BJ (cell line): ENCODE measurements around the gene RNF151. TPM values are rescaled to one million over a fixed set of nuclear protein-coding genes. Genes with fewer than 3 reads are reported as not detected.
A peak's percentile ranks its signal among the peaks of the same experiment; 100 is the strongest.

ENCODE experiments used
- CTCF ChIA-PET: fragments of 350-600 bp; formaldehyde crosslinking; extraction: SDS; loops from one replicate; lab custom pipeline; 2021; ENCODE audit warnings: antibody characterized with exemption, inconsistent platforms; lab: Yijun Ruan, JAX
- POLR2A ChIA-PET: fragments of 300-600 bp; sonication (Branson Sonifier 250); formaldehyde crosslinking; extraction: SDS; loops from one replicate; lab custom pipeline; 2021; ENCODE audit warnings: antibody characterized with exemption; lab: Charles Lee
- DNase-seq: peaks from one replicate; pipeline ENCODE4 v3.0.0-alpha.2; 2011; ENCODE audit warnings: low read depth
- H3K27me3 ChIP-seq: 2 replicates; pipeline ENCODE4 v1.6.0; 2011; ENCODE audit warnings: low read length; ENCODE audit not compliant: control insufficient read depth, insufficient read depth
- H3K36me3 ChIP-seq: 2 replicates; pipeline ENCODE4 v1.5.1; 2011; ENCODE audit warnings: low read length; ENCODE audit not compliant: control insufficient read depth, insufficient read depth
- H3K4me3 ChIP-seq: 2 replicates; pipeline ENCODE4 v1.5.1; 2011; ENCODE audit warnings: low read depth, mild to moderate bottlenecking, control low read depth, low read length
- polyA plus RNA-seq: library from polyadenylated mRNA; depleted of rRNA; stranded (reverse); fragments of >200 nt; gene quantifications from 2 replicates; pipeline ENCODE4 v1.2.3, GENCODE V29; 2011
- TF ChIP-seq, protein P1 (sequence below): IDR thresholded peaks from 2 replicates; pipeline ENCODE4 v1.5.1; 2011; ENCODE audit warnings: low read depth, mild to moderate bottlenecking, control low read depth, inconsistent platforms, low read length, moderate library complexity; ENCODE audit not compliant: insufficient read depth

Gene RNF151
- polyA plus RNA-seq, 1 experiment, result not detected

DNA sequence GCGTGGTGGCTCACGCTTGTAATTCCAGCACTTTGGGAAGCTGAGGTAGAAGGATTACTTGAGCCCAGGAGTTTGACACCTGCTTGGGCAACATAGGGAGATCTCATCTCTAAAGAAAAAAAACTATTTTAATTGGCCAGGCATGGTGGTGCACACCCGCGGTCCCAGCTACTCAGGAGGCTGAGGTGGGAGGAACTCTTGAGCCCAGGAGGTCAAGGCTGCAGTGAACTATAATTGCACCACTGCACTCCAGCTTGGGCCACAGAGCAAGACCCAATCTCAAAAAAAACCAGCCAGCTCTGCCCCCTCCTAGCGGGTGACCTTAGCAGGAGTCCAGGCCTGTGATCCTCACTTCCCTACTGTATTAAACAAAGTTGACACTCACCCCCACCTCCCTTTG is 42.6 kb upstream of the RNF151 start:
- Histone ChIP-seq H3K4me3 (no peak overlapping the region), H3K27me3 (peaks cover 23% of the 10 kb centered on the region), H3K36me3 (no peaks in the 10 kb centered on the region)
- DNase-seq, result no peak
- ChIA-PET CTCF (interaction anchor here (1.4 to 2.7 kb wide), 4 partner anchors 9 to 60 kb away, joined by 4 to 23 read pairs (median 7); no protein-coding TSS in a partner anchor), POLR2A (no interaction called here)
- TF ChIP-seq, protein P1, sequence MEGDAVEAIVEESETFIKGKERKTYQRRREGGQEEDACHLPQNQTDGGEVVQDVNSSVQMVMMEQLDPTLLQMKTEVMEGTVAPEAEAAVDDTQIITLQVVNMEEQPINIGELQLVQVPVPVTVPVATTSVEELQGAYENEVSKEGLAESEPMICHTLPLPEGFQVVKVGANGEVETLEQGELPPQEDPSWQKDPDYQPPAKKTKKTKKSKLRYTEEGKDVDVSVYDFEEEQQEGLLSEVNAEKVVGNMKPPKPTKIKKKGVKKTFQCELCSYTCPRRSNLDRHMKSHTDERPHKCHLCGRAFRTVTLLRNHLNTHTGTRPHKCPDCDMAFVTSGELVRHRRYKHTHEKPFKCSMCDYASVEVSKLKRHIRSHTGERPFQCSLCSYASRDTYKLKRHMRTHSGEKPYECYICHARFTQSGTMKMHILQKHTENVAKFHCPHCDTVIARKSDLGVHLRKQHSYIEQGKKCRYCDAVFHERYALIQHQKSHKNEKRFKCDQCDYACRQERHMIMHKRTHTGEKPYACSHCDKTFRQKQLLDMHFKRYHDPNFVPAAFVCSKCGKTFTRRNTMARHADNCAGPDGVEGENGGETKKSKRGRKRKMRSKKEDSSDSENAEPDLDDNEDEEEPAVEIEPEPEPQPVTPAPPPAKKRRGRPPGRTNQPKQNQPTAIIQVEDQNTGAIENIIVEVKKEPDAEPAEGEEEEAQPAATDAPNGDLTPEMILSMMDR, result no peak

DNA sequence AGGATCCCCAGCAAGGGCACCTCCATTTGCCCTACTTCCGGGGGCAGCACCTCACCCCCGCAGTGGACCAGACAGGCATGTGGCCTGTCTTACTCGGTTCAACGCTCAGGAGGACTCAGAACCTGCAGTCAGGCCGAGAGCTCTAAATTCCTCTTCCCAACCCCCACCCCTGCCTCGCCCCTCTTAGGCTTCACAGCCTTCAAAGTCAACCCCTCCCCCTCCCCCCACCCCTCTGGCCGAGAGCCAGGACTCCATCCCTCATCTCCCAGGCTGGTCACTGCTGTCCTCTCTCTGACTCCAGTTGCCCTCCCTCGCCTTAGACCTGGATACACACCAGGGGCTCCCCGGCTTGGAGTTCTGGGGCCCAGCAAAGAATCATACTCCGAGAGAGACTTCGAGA is 40.4 kb upstream of the RNF151 start:
- no peak overlapping the region for H3K4me3 ChIP-seq
- peaks cover 8% of the 10 kb centered on the region for H3K27me3 ChIP-seq
- POLR2A ChIA-PET, result no interaction called here
- no peaks in the 10 kb centered on the region for H3K36me3 ChIP-seq
- no peak for DNase-seq
- TF ChIP-seq, protein P1, result no peak
- CTCF ChIA-PET, result no interaction called here

DNA sequence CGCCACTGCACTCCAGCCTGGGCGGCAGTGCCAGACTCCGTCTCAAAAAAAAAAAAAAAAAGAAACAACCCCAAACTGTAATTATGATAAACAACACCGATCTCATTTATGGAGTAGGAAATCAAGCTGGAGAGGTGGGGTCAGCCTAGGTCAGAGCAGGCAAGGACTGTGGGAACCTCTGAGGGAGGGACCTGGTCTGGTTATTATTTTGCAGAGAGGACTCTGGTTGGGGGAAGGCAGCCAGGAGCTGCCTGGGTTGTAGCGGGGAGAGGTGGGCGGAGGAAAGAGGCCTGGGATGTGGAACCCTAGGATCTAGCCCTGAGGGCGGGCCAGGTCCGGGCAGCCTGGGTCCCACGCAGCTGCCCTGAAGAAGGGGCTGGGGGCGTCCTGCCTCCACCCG is 37.6 kb upstream of the RNF151 start:
- POLR2A ChIA-PET, result interaction anchor here (0.6 kb wide), 1 partner anchor 211 kb away, joined by 3 read pairs; no protein-coding TSS in a partner anchor
- DNase-seq, result no peak
- CTCF ChIA-PET, result interaction anchor here (0.6 to 4.5 kb wide), 26 partner anchors 8 to 311 kb away, joined by 3 to 48 read pairs (median 5); partner anchors contain the start of genes MEIOB, MSRB1 and RPS2
- Histone ChIP-seq H3K4me3 (peak overlapping the region; percentile 54), H3K27me3 (no peaks in the 10 kb centered on the region), H3K36me3 (no peaks in the 10 kb centered on the region)
- TF ChIP-seq, protein P1, result no peak

DNA sequence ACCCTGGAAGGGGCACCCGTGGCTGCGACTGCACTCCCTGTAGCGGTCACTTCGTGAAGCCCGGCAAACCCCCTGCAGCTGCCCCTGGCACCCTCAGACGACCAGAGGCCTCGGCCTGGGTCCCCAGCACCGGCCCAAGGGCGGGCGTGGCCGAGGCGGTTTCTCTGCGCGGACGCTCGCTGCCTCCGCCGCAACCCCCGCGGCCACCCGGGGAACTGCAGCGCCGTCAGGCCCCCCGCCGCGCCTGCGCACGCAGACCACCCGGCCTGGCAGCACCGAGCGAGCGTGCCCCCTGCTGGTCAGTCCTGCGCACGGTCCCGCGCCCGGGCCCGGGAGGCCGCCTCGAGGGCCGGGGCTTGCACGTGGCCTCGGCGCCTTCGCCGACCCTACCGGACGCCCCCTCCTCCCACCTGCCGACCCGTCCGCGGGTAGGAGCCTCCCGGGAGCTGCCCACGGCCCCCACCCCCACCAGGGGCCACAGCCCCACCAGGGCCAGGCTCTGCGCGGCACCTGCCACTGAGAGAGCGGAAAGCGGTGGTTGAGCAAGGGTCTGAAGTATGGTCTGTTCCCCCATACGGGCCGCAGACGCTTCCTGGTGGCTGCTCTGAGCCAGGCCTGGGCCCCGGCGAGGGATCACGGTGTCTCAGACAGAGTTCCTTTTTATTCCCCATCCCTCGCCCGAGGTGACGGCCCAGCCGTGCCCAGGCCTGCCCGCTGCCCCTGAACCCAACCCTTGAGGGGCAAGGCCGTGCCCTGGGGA is 36.9 kb upstream of the RNF151 start:
- Histone ChIP-seq H3K27me3 (no peaks in the 10 kb centered on the region), H3K4me3 (peak overlapping the region; percentile 54), H3K36me3 (no peaks in the 10 kb centered on the region)
- no peak for DNase-seq
- TF ChIP-seq, protein P1, result peak; percentile 34
- ChIA-PET POLR2A (interaction anchor here (0.6 kb wide), 1 partner anchor 211 kb away, joined by 3 read pairs; no protein-coding TSS in a partner anchor), CTCF (interaction anchor here (0.6 to 4.5 kb wide), 25 partner anchors 10 to 311 kb away, joined by 3 to 48 read pairs (median 5); partner anchors contain the start of genes MEIOB, MSRB1 and RPS2)

DNA sequence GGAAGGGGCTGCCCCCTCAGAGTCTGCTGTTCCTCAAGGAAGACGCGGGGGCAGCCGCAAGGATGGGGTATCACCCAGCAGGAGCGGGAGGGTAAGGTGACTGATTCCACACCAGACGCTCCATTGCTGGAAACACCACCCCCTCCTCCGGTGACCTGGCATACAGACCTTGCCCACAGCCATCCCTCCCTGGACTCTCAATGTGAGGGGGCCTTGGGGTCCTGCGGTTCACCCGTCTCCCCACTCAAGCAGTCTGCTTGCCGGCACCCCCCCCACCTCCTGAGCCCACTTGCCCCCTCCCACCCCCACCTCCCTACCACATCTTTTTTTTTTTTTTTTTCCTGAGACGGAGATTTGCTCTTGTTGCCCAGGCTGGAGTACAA is 36.3 kb upstream of the RNF151 start:
- TF ChIP-seq, protein P1, result no peak
- H3K36me3 ChIP-seq, result no peaks in the 10 kb centered on the region
- H3K4me3 ChIP-seq, result no peak overlapping the region
- DNase-seq, result no peak
- H3K27me3 ChIP-seq, result no peaks in the 10 kb centered on the region
- CTCF ChIA-PET, result interaction anchor here (0.6 to 4.5 kb wide), 10 partner anchors 10 to 312 kb away, joined by 3 to 48 read pairs (median 10); partner anchors contain the start of genes MEIOB and MSRB1
- POLR2A ChIA-PET, result no interaction called here
